Head of caudate nucleus (tissue), 42 donors: ENCODE measurements around the gene FAM162A.
"Not testable (repeated sequence)": the region's sequence is repeated elsewhere in the genome, so short reads cannot be mapped to it uniquely, and the experiment has no call there.

Experiments
- DNase-seq, 42 donors: peaks; one replicate each; pipeline versions ENCODE4 v3.0.0 to v3.0.0-alpha.2; 2020 to 2021; ENCODE audit warnings: mixed read lengths in 7 of 42
- intact Hi-C: fragments of 100-400 bp; cut with DNase I; formaldehyde crosslinking; loops from one replicate; pipeline ENCODE4 v1.15.0; 2022

The FAM162A gene

GRCh38 chr3:122414391-122414790, 30.4 kb downstream of the FAM162A start:
- DNase-seq: no peak
- intact Hi-C loops: no loop called here

- intact Hi-C loops: no loop called here
- peak in 23 of 42 donors; percentile 6 to 60 (median 31) for DNase-seq
Observed at GRCh38 chr3:122415104-122415744, 31.2 kb downstream of the FAM162A start.

- peak; percentile 93 to 99 (median 97) for DNase-seq
- intact Hi-C loops: loop anchor here (2.0 kb wide), 1 partner anchor 99 kb away; the partner anchor contains the start of gene KPNA1
Observed at GRCh38 chr3:122415762-122416654, 32.0 kb downstream of the FAM162A start, which contains the start of gene WDR5B. Gene WDR5B (minus strand): TSS chr3:122416062. CDS start chr3:122415528, 534 bp downstream.

DNA sequence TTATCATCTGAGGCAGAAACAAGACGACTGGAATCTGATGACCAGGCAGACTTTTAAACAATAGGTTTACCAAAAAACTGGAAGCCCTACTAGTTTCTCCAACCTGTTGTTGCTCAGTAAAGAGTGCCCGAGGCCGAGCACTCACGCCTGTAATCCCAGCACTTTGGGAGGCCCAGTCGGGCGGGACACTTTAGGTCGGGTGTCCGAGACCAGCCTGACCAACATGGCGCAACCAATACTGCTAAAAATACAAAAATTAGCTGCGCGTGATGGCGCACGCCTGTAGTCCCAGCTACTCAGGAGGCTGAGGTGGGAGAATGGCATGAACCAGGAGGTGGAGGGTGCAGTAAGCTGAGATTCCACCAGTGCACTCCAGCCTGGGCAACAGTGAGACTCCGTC, 33.0 kb downstream of the FAM162A start:
- DNase-seq: no peak
- intact Hi-C loops: loop anchor here (2.0 kb wide), 1 partner anchor 98 kb away; the partner anchor contains the start of gene KPNA1

- intact Hi-C loops: no loop called here
- DNase-seq: no peak
Observed at GRCh38 chr3:122421101-122421500, 37.1 kb downstream of the FAM162A start.

- DNase-seq: no peak
- intact Hi-C loops: no loop called here
Observed at GRCh38 chr3:122421836-122422235, 37.9 kb downstream of the FAM162A start.

- intact Hi-C loops: no loop called here
- no peak for DNase-seq
Observed at GRCh38 chr3:122427857-122428471, 44.0 kb downstream of the FAM162A start.

DNA sequence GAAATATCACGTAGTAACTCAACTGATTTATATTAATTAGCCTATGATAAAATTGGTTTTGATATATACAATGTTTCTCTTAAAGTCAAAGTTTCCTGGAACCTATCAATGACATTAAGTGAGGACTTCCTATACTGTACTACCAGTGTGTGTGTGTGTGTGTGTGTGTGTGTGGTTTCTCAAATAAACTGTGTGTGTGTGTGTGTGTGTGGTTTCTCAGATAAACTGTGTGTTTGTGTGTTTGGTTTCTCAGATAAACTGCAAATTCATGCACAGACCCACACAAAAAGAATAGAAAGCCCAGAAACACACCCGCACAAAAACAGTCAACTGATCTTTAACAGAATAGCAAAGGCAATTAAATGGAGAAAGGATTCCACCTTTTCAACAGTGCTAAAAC, 46.4 kb downstream of the FAM162A start:
- no peak for DNase-seq
- intact Hi-C loops: no loop called here

GRCh38 chr3:122435950-122436349, 52.0 kb downstream of the FAM162A start:
- intact Hi-C loops: no loop called here

DNA sequence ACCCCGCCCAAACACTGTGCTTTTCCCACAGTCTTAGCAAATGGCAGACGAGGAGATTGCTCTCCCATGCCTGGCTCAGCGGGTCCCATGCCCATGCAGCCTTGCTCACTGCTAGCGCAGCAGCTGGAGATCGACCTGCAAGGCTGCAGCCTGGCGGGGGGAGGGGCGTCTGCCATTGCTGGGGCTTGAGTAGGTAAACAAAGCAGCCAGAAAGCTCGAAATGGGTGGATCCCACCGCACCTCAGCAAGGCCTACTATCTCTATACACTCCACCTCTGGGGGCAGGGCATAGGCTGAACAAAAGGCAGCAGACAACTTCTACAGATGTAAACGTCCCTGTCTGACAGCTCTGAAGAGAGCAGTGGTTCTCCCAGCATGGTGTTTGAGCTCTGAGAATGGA, 59.1 kb downstream of the FAM162A start:
- intact Hi-C loops: no loop called here
- no peak for DNase-seq

More at GRCh38 chr3:122435950-122436349, 52.0 kb downstream of the FAM162A start:
- DNase-seq: no peak

DNA sequence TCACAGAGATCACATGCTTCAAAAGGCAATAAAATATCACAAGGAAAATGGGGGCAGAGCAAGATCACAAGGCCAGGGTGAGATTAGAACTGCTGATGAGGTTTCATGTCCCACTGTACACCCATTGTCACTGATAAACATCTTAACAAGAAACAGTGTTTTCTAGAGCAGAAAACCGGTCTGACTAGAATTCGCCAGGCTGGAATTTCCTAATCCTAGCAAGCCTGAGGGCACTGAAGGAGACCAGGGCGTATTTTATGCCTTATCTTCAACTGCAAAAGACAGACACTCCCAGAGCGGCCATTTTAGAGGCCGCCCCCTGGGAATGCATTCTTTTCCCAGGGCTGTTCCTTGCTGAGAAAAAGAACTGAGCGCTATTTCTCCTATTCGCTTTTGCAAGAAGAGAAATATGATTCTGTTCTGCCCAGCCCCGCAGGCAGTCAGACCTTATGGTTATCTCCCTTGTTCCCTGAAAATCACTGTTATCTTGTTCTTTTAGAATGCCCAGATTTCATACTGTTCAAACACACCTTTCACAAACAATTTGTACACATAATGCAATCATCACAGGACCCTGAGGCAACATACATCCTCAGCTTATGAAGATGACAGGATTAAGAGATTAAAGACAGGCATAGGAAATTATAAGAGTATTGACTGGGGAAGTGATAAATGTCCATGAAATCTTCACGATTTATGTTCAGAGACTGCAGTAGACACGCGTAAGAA, 59.9 kb downstream of the FAM162A start:
- intact Hi-C loops, DNase-seq: not testable (repeated sequence)

- DNase-seq, intact Hi-C loops: not testable (repeated sequence)
Observed at GRCh38 chr3:122444491-122444887, 60.5 kb downstream of the FAM162A start.

DNA sequence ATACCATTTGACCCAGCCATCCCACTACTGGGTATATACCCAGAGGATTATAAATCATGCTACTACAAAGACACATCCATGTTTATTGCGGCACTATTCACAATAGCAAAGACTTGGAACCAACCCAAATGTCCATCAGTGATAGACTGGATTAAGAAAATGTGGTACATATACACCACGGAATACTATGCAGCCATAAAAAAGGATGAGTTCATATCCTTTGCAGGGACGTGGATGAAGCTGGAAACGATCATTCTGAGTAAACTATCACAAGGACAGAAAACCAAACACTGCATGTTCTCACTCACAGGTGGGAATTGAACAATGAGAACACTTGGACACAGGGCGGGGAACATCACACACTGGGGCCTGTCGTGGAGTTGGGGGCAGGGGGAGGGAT, 64.2 kb downstream of the FAM162A start:
- DNase-seq, intact Hi-C loops: not testable (repeated sequence)

DNA sequence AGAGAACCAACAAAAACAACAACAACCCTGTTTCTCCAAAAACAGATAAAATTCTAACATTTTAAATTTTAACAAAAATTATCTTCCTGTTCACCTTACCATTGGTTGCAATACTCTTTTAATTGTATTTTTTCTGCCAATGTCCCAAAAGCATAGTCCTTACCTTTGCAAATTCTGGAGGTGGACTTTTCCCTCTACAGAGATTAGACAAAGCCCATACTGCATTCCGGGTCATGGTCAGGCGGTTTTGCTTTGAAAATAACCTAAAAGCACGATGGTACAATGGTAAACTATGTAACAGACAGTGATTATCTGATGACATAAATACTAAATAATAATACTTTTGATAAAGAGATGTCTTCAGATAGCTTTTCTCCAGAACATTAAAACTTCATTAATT, 67.4 kb downstream of the FAM162A start:
- intact Hi-C loops: no loop called here
- DNase-seq: no peak

- intact Hi-C loops: no loop called here
- DNase-seq: no peak
Observed at GRCh38 chr3:122456074-122456473, 72.1 kb downstream of the FAM162A start.

DNA sequence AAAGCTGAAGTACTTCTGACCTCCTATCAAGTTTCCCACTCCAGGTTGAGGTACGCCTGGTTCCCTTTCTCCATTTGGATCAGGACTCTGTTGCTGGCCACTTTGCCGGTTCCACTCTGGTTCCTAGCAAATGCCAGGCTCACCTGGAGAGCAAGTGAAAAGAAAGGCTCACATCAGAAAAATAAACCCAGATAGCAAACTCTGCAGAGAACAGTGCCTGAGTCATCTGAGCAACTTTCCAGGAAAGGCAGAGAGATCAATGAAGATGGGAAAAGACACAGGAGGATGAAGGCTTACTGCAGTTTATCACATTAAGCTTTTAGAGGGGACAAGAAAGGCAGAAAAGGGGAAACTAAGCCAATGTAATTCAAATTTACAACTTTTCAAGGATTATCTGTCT, 73.7 kb downstream of the FAM162A start:
- no peak for DNase-seq
- intact Hi-C loops: no loop called here

- intact Hi-C loops: no loop called here
Observed at GRCh38 chr3:122458992-122459391, 75.0 kb downstream of the FAM162A start.

GRCh38 chr3:122461806-122462205, 77.8 kb downstream of the FAM162A start:
- intact Hi-C loops: no loop called here
- no peak for DNase-seq

More at GRCh38 chr3:122458992-122459391, 75.0 kb downstream of the FAM162A start:
- DNase-seq: peak in 6 of 42 donors; percentile 8 to 27 (median 20)
